Measurements from ENCODE around the gene RGL3.

GRCh38 chr19:11465600-11465999 lies 46.5 kb upstream of the RGL3 start:
- no peak for TF ChIP-seq POLR2A (IDR thresholded peaks at IDR 0.05)
- TF ChIP-seq, protein P1, sequence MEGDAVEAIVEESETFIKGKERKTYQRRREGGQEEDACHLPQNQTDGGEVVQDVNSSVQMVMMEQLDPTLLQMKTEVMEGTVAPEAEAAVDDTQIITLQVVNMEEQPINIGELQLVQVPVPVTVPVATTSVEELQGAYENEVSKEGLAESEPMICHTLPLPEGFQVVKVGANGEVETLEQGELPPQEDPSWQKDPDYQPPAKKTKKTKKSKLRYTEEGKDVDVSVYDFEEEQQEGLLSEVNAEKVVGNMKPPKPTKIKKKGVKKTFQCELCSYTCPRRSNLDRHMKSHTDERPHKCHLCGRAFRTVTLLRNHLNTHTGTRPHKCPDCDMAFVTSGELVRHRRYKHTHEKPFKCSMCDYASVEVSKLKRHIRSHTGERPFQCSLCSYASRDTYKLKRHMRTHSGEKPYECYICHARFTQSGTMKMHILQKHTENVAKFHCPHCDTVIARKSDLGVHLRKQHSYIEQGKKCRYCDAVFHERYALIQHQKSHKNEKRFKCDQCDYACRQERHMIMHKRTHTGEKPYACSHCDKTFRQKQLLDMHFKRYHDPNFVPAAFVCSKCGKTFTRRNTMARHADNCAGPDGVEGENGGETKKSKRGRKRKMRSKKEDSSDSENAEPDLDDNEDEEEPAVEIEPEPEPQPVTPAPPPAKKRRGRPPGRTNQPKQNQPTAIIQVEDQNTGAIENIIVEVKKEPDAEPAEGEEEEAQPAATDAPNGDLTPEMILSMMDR (IDR thresholded peaks at IDR 0.05 in 8 of 11, conservative IDR thresholded peaks at IDR 0.05 in 3 of 11) = no peak
